AG04450 (cell line): Measurements from ENCODE around the gene AASDH. TPM values are rescaled to one million over a fixed set of nuclear protein-coding genes. Genes with fewer than 3 reads are reported as not detected.

Source experiments
- CTCF ChIA-PET: fragments of 300-600, 350-600 bp; formaldehyde crosslinking; extraction: SDS; loops from one replicate; lab custom pipeline; 2022; ENCODE audit warnings: antibody characterized with exemption, inconsistent platforms; lab: Charles Lee
- POLR2A ChIA-PET: fragments of 350-600 bp; formaldehyde crosslinking; extraction: SDS; loops from one replicate; lab custom pipeline; 2021; ENCODE audit warnings: antibody characterized with exemption, inconsistent platforms; lab: Yijun Ruan, JAX
- DNase-seq: peaks from one replicate; pipeline ENCODE4 v3.0.0-alpha.2; 2011; ENCODE audit warnings: low read depth, low spot score
- H3K27ac ChIP-seq: one replicate; pipeline ENCODE4 v1.5.1; 2012; ENCODE audit warnings: low read depth, low read length, control low read depth
- H3K27me3 ChIP-seq: one replicate; pipeline ENCODE4 v1.6.0; 2012; ENCODE audit warnings: low read length; ENCODE audit not compliant: control insufficient read depth, insufficient read depth
- H3K4me3 ChIP-seq: 2 replicates; pipeline ENCODE4 v1.5.1; 2011; ENCODE audit warnings: mild to moderate bottlenecking, low read depth, low read length, control low read depth
- H3K9me3 ChIP-seq: 2 replicates; pipeline ENCODE4 v1.5.1; 2012; ENCODE audit warnings: low read length; ENCODE audit not compliant: control insufficient read depth, insufficient read depth
- CTCF ChIP-seq: IDR thresholded peaks from 2 replicates; pipeline ENCODE4 v1.5.1; 2011; ENCODE audit warnings: low read depth, low read length, control low read depth, inconsistent platforms
- polyA plus RNA-seq: library from polyadenylated mRNA; depleted of rRNA; stranded (reverse); fragments of >200 nt; gene quantifications from 2 replicates; pipeline ENCODE4 v1.2.3, GENCODE V29; 2011

The AASDH gene
- polyA plus RNA-seq, 1 experiment: 14.8 TPM

GRCh38 chr4:56388306-56388705, 1.0 kb upstream of the AASDH start:
- POLR2A ChIA-PET: interaction anchor here (2.1 kb wide), 1 partner anchor 47 kb away, joined by 28 read pairs; the partner anchor contains the start of genes PAICS and PPAT
- no peak for DNase-seq
- Histone ChIP-seq H3K9me3 (no peaks in the 10 kb centered on the region), H3K4me3 (peak overlapping the region; percentile 89), H3K27ac (no peak overlapping the region), H3K27me3 (no peaks in the 10 kb centered on the region)
- CTCF ChIA-PET: interaction anchor here (1.2 to 2.1 kb wide), 2 partner anchors 46 to 440 kb away, joined by 3 to 9 read pairs; partner anchors contain the start of gene CEP135
- no peak for TF ChIP-seq CTCF

- CTCF ChIA-PET: no interaction called here
- H3K4me3 ChIP-seq: peak overlapping the region; percentile 31
- no peak for DNase-seq
- no peak for TF ChIP-seq CTCF
- no peak overlapping the region for H3K27ac ChIP-seq
- POLR2A ChIA-PET: interaction anchor here (0.8 to 2.1 kb wide), 2 partner anchors 50 to 437 kb away, joined by 3 to 28 read pairs; partner anchors contain the start of genes PAICS and PPAT
- H3K9me3 ChIP-seq: no peaks in the 10 kb centered on the region
- no peaks in the 10 kb centered on the region for H3K27me3 ChIP-seq
Measured at GRCh38 chr4:56386091-56386490, 1.2 kb downstream of the AASDH start.

- H3K27me3 ChIP-seq: no peaks in the 10 kb centered on the region
- no peaks in the 10 kb centered on the region for H3K9me3 ChIP-seq
- TF ChIP-seq CTCF: no peak
- no peak for DNase-seq
- ChIA-PET POLR2A (no interaction called here), CTCF (interaction anchor here (0.7 kb wide), 1 partner anchor 14 kb away, joined by 4 read pairs; no protein-coding TSS in a partner anchor)
- no peak overlapping the region for H3K4me3 ChIP-seq
- H3K27ac ChIP-seq: no peak overlapping the region
Measured at GRCh38 chr4:56375458-56375857, 11.8 kb downstream of the AASDH start.

- ChIA-PET POLR2A (no interaction called here), CTCF (interaction anchor here (0.7 kb wide), 1 partner anchor 15 kb away, joined by 4 read pairs; no protein-coding TSS in a partner anchor)
- no peaks in the 10 kb centered on the region for H3K27me3 ChIP-seq
- no peak overlapping the region for H3K27ac ChIP-seq
- H3K9me3 ChIP-seq: no peaks in the 10 kb centered on the region
- no peak overlapping the region for H3K4me3 ChIP-seq
- no peak for TF ChIP-seq CTCF
- no peak for DNase-seq
Measured at GRCh38 chr4:56374956-56375355, 12.3 kb downstream of the AASDH start.

GRCh38 chr4:56372774-56373173, 14.5 kb downstream of the AASDH start:
- CTCF ChIA-PET: no interaction called here
- Histone ChIP-seq H3K27ac (no peak overlapping the region), H3K9me3 (no peaks in the 10 kb centered on the region), H3K27me3 (no peaks in the 10 kb centered on the region), H3K4me3 (no peak overlapping the region)
- no peak for TF ChIP-seq CTCF
- POLR2A ChIA-PET: no interaction called here
- DNase-seq: no peak
